K562 (cell line): ENCODE data around the gene CDC25B. TPM values are rescaled to one million over a fixed set of nuclear protein-coding genes. Genes with fewer than 3 reads are reported as not detected.

Experiments used
- ATF2 ChIP-seq: sonication (generic); formaldehyde crosslinking; IDR thresholded peaks from 2 replicates; pipeline ENCODE4 v1.8.1; 2022; ENCODE audit warnings: missing genetic modification reagents
- E2F6 ChIP-seq, 2 experiments: IDR thresholded peaks; 2 replicates each; pipeline ENCODE4 v1.6.1; 2011; ENCODE audit warnings: borderline replicate concordance in 1 of 2, control low read depth in 1 of 2, low read depth in 1 of 2, low read length in 1 of 2, mild to moderate bottlenecking in 1 of 2, mixed read lengths in 1 of 2, moderate library complexity in 1 of 2; ENCODE audit not compliant: insufficient read depth in 1 of 2, insufficient read length in 1 of 2, poor library complexity in 1 of 2, severe bottlenecking in 1 of 2; ENCODE audit errors: extremely low read depth in 1 of 2
- ELF1 ChIP-seq: fragments of 200-800 bp; sonication (Bioruptor generic); IDR thresholded peaks from 2 replicates; pipeline ENCODE4 v1.6.1; 2016; ENCODE audit warnings: missing genetic modification characterization, missing compliant biosample characterization
- FOXA1 ChIP-seq: fragments of 450-650 bp; IDR thresholded peaks from 2 replicates; pipeline ENCODE4 v1.6.1; 2016; ENCODE audit warnings: mild to moderate bottlenecking, borderline replicate concordance
- HEY1 ChIP-seq: fragments of 250-450 bp; sonication (Bioruptor Pico); IDR thresholded peaks from 2 replicates; pipeline ENCODE4 v1.5.0; 2020; ENCODE audit warnings: mild to moderate bottlenecking, moderate library complexity, borderline replicate concordance
- ILK ChIP-seq: fragments of 450-650 bp; IDR thresholded peaks from 2 replicates; pipeline ENCODE4 v1.6.1; 2016; ENCODE audit warnings: missing genetic modification characterization, low read depth, mild to moderate bottlenecking, missing compliant biosample characterization, moderate library complexity, borderline replicate concordance
- KAT7 ChIP-seq: sonication (generic); formaldehyde crosslinking; IDR thresholded peaks from 2 replicates; pipeline ENCODE4 v1.8.0; 2022; ENCODE audit warnings: missing genetic modification reagents, mild to moderate bottlenecking, borderline replicate concordance
- MCM7 ChIP-seq, 2 experiments: fragments of 450-650 bp; IDR thresholded peaks; 2 replicates each; pipeline ENCODE4 v1.6.1; 2016 to 2018
- NR2C2 ChIP-seq, 2 experiments: fragments of 200-800 bp in 1 of 2; sonication (Bioruptor generic) in 1 of 2; sonication (generic) in 1 of 2; formaldehyde crosslinking in 1 of 2; IDR thresholded peaks; 2 replicates each; pipeline versions ENCODE4 v1.6.1 to v1.8.0; 2016 to 2022; ENCODE audit warnings: mild to moderate bottlenecking in 1 of 2, missing compliant biosample characterization in 1 of 2, missing genetic modification characterization in 1 of 2, missing genetic modification reagents in 1 of 2
- SOX6 ChIP-seq: fragments of 450-650 bp; IDR thresholded peaks from 2 replicates; pipeline ENCODE4 v1.6.1; 2014; ENCODE audit warnings: mild to moderate bottlenecking
- TAF9B ChIP-seq: fragments of 450-650 bp; IDR thresholded peaks from 2 replicates; pipeline ENCODE4 v1.6.1; 2018; ENCODE audit warnings: mild to moderate bottlenecking; ENCODE audit not compliant: partially characterized antibody
- ZFP1 ChIP-seq: fragments of 450-650 bp; formaldehyde crosslinking; IDR thresholded peaks from 2 replicates; pipeline ENCODE4 v1.4.0; 2020; ENCODE audit warnings: mild to moderate bottlenecking, mixed read lengths
- ZNF282 ChIP-seq: sonication (generic); formaldehyde crosslinking; IDR thresholded peaks from 2 replicates; pipeline ENCODE4 v1.8.1; 2023; ENCODE audit warnings: missing genetic modification reagents
- ZNF696 ChIP-seq: fragments of 250-450 bp; sonication (Bioruptor Pico); conservative IDR thresholded peaks from 2 replicates; pipeline ENCODE4 v1.4.0; 2020; ENCODE audit warnings: mild to moderate bottlenecking, moderate library complexity
- ZNF740 ChIP-seq, 3 experiments: fragments of 200-800 bp in 1 of 3; sonication (Bioruptor generic) in 1 of 3; sonication (generic) in 1 of 3; formaldehyde crosslinking in 1 of 3; IDR thresholded peaks; 2 replicates each; pipeline versions ENCODE4 v1.6.1 to v1.8.0; 2016 to 2022; ENCODE audit warnings: mild to moderate bottlenecking in 2 of 3, missing compliant biosample characterization in 2 of 3, missing genetic modification characterization in 2 of 3, missing genetic modification reagents in 1 of 3
- polyA plus RNA-seq, 8 experiments: library from polyadenylated mRNA; depleted of rRNA in 4 of 8; stranded (reverse) in 5 of 8; unstranded in 3 of 8; fragments of >200 nt; fragmentation: Nextera tagmentation in 2 of 8; fragmentation: Illumina TruSeq in 1 of 8; extraction: Ambion mirVana in 2 of 8; extraction: Trizol in 1 of 8; gene quantifications; 2 replicates each; pipeline versions ENCODE4 v1.2.1 to v1.2.3, GENCODE V29; 2011 to 2014; ENCODE audit warnings: inconsistent platforms in 1 of 8, missing spikeins in 1 of 8
- total RNA-seq, 7 experiments: library from RNA; depleted of rRNA in 6 of 7; stranded (reverse); fragments of >200 nt in 6 of 7; fragmentation: Illumina TruSeq in 2 of 7; extraction: Trizol in 2 of 7; gene quantifications; 2 replicates each; pipeline versions ENCODE4 v1.2.1 to v1.2.3, GENCODE V29; 2011 to 2021; ENCODE audit warnings: low replicate concordance in 1 of 7
- TF ChIP-seq, protein P1 (sequence below), 2 experiments: fragments of 200-800 bp in 1 of 2; sonication (Bioruptor generic) in 1 of 2; sonication (generic) in 1 of 2; formaldehyde crosslinking in 1 of 2; IDR thresholded peaks in 1 of 2; conservative IDR thresholded peaks in 1 of 2; 2 replicates each; pipeline versions ENCODE4 v1.5.0 to v1.6.1; 2016 to 2020; ENCODE audit warnings: missing compliant biosample characterization in 1 of 2, missing genetic modification characterization in 1 of 2, missing genetic modification reagents in 1 of 2
- TF ChIP-seq, protein P2 (sequence below): fragments of 250-450 bp; sonication (Bioruptor Pico); IDR thresholded peaks from 2 replicates; pipeline ENCODE4 v1.8.0; 2022; ENCODE audit warnings: moderate library complexity, mild to moderate bottlenecking, inconsistent platforms
- TF ChIP-seq, protein P3 (sequence below): sonication (generic); formaldehyde crosslinking; IDR thresholded peaks from 2 replicates; pipeline ENCODE4 v1.8.0; 2022; ENCODE audit warnings: mild to moderate bottlenecking, missing genetic modification reagents

CDC25B gene
- total and polyA plus RNA-seq, 9 of the 15 experiments (the other 6 are each of a cell fraction or from before 2014, with no cell fraction given), result 2.3 to 35.7 (median 9.5) TPM

GRCh38 chr20:3786665-3787323 is 9.3 kb upstream of the CDC25B start, which contains the start of gene CENPB (continued):
- TF ChIP-seq NR2C2 (CRISPR knock-in tag; IDR thresholded peaks at IDR 0.05), result no peak
- TF ChIP-seq NR2C2 (tag; IDR thresholded peaks at IDR 0.05), result peak; percentile 32; the same call in 1 of the 2 replicates
- no peak for TF ChIP-seq ILK
- TF ChIP-seq E2F6 (IDR thresholded peaks at IDR 0.05; ENCODE audit: borderline replicate concordance in 1 of 2, extremely low read depth in 1 of 2, insufficient read depth in 1 of 2, insufficient read length in 1 of 2, low read depth in 1 of 2, low read length in 1 of 2, poor library complexity in 1 of 2, severe bottlenecking in 1 of 2), result peak in 1 of 2 experiments; percentile 83
- TF ChIP-seq ZNF282 (CRISPR knock-in tag), result no peak
- TF ChIP-seq MCM7 (IDR thresholded peaks at IDR 0.05), result no peak
- TF ChIP-seq FOXA1, result no peak
- peak; percentile 61; the same call in 1 of the 2 replicates for TF ChIP-seq ELF1 (tag)
- TF ChIP-seq KAT7 (CRISPR knock-in tag), result peak; percentile 39; the same call in 1 of the 2 replicates
- no peak for TF ChIP-seq ZFP1 (CRISPR knock-in tag)
- TF ChIP-seq, protein P1, sequence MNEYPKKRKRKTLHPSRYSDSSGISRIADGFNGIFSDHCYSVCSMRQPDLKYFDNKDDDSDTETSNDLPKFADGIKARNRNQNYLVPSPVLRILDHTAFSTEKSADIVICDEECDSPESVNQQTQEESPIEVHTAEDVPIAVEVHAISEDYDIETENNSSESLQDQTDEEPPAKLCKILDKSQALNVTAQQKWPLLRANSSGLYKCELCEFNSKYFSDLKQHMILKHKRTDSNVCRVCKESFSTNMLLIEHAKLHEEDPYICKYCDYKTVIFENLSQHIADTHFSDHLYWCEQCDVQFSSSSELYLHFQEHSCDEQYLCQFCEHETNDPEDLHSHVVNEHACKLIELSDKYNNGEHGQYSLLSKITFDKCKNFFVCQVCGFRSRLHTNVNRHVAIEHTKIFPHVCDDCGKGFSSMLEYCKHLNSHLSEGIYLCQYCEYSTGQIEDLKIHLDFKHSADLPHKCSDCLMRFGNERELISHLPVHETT (CRISPR knock-in tag; conservative IDR thresholded peaks at IDR 0.05 in 1 of 2, IDR thresholded peaks at IDR 0.05 in 1 of 2), result peak in 1 of 2 experiments; percentile 77; a peak in 2 of 4 replicates
- no peak for TF ChIP-seq SOX6
- no peak for TF ChIP-seq ZNF696 (CRISPR knock-in tag)
- TF ChIP-seq, protein P2, sequence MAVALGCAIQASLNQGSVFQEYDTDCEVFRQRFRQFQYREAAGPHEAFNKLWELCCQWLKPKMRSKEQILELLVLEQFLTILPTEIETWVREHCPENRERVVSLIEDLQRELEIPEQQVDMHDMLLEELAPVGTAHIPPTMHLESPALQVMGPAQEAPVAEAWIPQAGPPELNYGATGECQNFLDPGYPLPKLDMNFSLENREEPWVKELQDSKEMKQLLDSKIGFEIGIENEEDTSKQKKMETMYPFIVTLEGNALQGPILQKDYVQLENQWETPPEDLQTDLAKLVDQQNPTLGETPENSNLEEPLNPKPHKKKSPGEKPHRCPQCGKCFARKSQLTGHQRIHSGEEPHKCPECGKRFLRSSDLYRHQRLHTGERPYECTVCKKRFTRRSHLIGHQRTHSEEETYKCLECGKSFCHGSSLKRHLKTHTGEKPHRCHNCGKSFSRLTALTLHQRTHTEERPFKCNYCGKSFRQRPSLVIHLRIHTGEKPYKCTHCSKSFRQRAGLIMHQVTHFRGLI, result no peak
- TF ChIP-seq HEY1 (CRISPR knock-in tag), result no peak
- no peak for TF ChIP-seq ATF2
- no peak for TF ChIP-seq ZNF740 (CRISPR knock-in tag; IDR thresholded peaks at IDR 0.05)
- 0 out of 4 replicates have a peak, but pooled peaks of 1 of the 2 experiments have one; percentile 44 for TF ChIP-seq ZNF740 (tag; IDR thresholded peaks at IDR 0.05)
- TF ChIP-seq, protein P3, sequence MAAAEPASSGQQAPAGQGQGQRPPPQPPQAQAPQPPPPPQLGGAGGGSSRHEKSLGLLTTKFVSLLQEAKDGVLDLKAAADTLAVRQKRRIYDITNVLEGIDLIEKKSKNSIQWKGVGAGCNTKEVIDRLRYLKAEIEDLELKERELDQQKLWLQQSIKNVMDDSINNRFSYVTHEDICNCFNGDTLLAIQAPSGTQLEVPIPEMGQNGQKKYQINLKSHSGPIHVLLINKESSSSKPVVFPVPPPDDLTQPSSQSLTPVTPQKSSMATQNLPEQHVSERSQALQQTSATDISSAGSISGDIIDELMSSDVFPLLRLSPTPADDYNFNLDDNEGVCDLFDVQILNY (CRISPR knock-in tag), result no peak
- TF ChIP-seq TAF9B, result no peak
